WTC11 (cell line): ENCODE data around the gene COL6A5.

ENCODE experiments used
- IRF2 ChIP-seq: sonication (generic); formaldehyde crosslinking; IDR thresholded peaks from 2 replicates; pipeline ENCODE4 v1.8.0; 2022; ENCODE audit warnings: low read depth, missing genetic modification reagents, borderline replicate concordance
- KAT7 ChIP-seq: sonication (generic); formaldehyde crosslinking; IDR thresholded peaks from 2 replicates; pipeline ENCODE4 v1.8.1; 2023; ENCODE audit warnings: missing genetic modification reagents, mild to moderate bottlenecking, borderline replicate concordance
- NR2C2 ChIP-seq: sonication (generic); formaldehyde crosslinking; IDR thresholded peaks from 2 replicates; pipeline ENCODE4 v1.8.0; 2022; ENCODE audit warnings: mild to moderate bottlenecking, missing genetic modification reagents
- TEAD4 ChIP-seq: sonication (generic); formaldehyde crosslinking; IDR thresholded peaks from 2 replicates; pipeline ENCODE4 v1.8.0; 2022; ENCODE audit warnings: mild to moderate bottlenecking, missing genetic modification reagents
- TF ChIP-seq, protein P1 (sequence below): fragments of 250-450 bp; sonication (Bioruptor Pico); conservative IDR thresholded peaks from 2 replicates; pipeline ENCODE4 v1.9.0; 2021; ENCODE audit warnings: mild to moderate bottlenecking
- TF ChIP-seq, protein P2 (sequence below): fragments of 200-600 bp; IDR thresholded peaks from 2 replicates; pipeline ENCODE4 v1.8.0; 2022; ENCODE audit warnings: antibody characterized with exemption
- TF ChIP-seq, protein P3 (sequence below): sonication (generic); formaldehyde crosslinking; IDR thresholded peaks from 2 replicates; pipeline ENCODE4 v1.8.1; 2022; ENCODE audit warnings: mild to moderate bottlenecking, moderate library complexity, missing genetic modification reagents
- TF ChIP-seq, protein P4 (sequence below): sonication (generic); formaldehyde crosslinking; IDR thresholded peaks from 2 replicates; pipeline ENCODE4 v1.8.0; 2022; ENCODE audit warnings: mild to moderate bottlenecking, missing genetic modification reagents
- TF ChIP-seq, protein P5 (sequence below): fragments of 250-450 bp; sonication (Bioruptor Pico); IDR thresholded peaks from 2 replicates; pipeline ENCODE4 v1.8.0; 2021; ENCODE audit warnings: mild to moderate bottlenecking

DNA sequence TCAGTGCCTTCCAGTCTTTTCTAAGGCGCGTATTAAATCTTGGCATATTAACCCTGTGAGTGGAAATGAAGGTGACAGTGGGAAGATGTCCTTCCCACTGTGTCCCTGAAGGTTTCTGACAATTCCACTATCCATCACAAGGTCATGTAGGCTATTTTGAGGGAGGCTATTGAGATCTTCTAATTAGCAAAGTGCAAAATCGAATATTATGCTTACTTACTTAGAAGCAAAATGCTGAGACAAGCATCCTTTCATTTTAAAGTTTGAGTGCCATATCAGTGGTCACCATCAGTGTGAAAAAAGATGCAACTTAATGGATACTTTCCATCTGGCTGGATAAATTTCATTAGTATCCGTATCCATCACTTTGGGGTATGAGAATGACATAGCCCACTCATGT is 77.6 kb downstream of the COL6A5 start:
- TF ChIP-seq, protein P1, sequence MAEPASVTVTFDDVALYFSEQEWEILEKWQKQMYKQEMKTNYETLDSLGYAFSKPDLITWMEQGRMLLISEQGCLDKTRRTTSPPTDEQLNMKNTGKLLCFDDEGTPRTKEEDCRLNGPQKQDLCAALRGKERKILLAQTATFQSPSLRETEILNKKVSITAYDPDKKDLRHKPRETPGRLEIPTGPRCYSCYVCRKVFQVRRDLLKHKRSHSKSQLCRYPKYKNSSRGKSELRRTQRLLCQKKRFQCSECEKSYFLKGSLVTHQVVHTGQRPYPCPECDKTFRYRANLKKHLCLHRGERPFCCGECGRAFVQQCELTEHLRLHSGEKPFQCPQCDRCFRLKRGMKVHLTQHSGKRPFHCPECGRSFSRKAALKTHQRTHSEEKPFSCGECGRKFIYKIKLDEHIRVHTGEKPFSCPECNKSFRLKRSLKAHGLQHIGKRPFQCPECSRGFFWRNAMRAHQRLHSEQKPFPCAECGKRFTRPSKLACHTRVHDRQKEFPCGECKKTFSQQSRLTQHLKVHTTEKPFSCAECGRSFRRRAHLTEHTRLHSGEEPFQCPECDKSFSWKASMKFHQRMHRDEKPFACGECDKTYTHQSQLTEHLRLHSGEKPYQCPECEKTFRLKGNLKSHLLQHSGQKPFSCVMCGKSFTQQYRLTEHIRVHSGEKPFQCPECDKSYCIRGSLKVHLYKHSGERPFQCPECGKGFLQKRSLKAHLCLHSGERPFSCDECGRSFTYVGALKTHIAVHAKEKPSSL (CRISPR knock-in tag): no peak
- TF ChIP-seq KAT7 (CRISPR knock-in tag): no peak
- TF ChIP-seq, protein P2, sequence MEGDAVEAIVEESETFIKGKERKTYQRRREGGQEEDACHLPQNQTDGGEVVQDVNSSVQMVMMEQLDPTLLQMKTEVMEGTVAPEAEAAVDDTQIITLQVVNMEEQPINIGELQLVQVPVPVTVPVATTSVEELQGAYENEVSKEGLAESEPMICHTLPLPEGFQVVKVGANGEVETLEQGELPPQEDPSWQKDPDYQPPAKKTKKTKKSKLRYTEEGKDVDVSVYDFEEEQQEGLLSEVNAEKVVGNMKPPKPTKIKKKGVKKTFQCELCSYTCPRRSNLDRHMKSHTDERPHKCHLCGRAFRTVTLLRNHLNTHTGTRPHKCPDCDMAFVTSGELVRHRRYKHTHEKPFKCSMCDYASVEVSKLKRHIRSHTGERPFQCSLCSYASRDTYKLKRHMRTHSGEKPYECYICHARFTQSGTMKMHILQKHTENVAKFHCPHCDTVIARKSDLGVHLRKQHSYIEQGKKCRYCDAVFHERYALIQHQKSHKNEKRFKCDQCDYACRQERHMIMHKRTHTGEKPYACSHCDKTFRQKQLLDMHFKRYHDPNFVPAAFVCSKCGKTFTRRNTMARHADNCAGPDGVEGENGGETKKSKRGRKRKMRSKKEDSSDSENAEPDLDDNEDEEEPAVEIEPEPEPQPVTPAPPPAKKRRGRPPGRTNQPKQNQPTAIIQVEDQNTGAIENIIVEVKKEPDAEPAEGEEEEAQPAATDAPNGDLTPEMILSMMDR: no peak
- TF ChIP-seq, protein P3, sequence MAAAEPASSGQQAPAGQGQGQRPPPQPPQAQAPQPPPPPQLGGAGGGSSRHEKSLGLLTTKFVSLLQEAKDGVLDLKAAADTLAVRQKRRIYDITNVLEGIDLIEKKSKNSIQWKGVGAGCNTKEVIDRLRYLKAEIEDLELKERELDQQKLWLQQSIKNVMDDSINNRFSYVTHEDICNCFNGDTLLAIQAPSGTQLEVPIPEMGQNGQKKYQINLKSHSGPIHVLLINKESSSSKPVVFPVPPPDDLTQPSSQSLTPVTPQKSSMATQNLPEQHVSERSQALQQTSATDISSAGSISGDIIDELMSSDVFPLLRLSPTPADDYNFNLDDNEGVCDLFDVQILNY (CRISPR knock-in tag): no peak
- TF ChIP-seq TEAD4 (CRISPR knock-in tag): no peak
- TF ChIP-seq, protein P4, sequence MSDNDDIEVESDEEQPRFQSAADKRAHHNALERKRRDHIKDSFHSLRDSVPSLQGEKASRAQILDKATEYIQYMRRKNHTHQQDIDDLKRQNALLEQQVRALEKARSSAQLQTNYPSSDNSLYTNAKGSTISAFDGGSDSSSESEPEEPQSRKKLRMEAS (CRISPR knock-in tag): no peak
- no peak for TF ChIP-seq IRF2 (CRISPR knock-in tag)
- TF ChIP-seq, protein P5, sequence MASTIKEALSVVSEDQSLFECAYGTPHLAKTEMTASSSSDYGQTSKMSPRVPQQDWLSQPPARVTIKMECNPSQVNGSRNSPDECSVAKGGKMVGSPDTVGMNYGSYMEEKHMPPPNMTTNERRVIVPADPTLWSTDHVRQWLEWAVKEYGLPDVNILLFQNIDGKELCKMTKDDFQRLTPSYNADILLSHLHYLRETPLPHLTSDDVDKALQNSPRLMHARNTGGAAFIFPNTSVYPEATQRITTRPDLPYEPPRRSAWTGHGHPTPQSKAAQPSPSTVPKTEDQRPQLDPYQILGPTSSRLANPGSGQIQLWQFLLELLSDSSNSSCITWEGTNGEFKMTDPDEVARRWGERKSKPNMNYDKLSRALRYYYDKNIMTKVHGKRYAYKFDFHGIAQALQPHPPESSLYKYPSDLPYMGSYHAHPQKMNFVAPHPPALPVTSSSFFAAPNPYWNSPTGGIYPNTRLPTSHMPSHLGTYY (CRISPR knock-in tag): no peak
- no peak for TF ChIP-seq NR2C2 (CRISPR knock-in tag)
